ENCODE measurements around the gene PRRT4. TPM values are rescaled to one million over a fixed set of nuclear protein-coding genes. Genes with fewer than 3 reads are reported as not detected.

PRRT4 gene
- polyA plus RNA-seq, 3 donors, result 1.1 to 1.3 (median 1.2) TPM

GRCh38 chr7:128376077-128376476 is 14.6 kb upstream of the PRRT4 start:
- DNase-seq, result no peak

GRCh38 chr7:128374041-128374440 is 12.6 kb upstream of the PRRT4 start:
- DNase-seq, result no peak

- no peak for DNase-seq
Observed at GRCh38 chr7:128373606-128374005, 12.1 kb upstream of the PRRT4 start.

- no peak for DNase-seq
Observed at GRCh38 chr7:128370491-128370890, 9.0 kb upstream of the PRRT4 start.

- DNase-seq, result no peak
Observed at GRCh38 chr7:128366986-128367385, 5.5 kb upstream of the PRRT4 start.

- DNase-seq, result no peak
Observed at GRCh38 chr7:128366300-128366699, 4.8 kb upstream of the PRRT4 start.

- no peak for DNase-seq
Observed at GRCh38 chr7:128365432-128365831, 3.9 kb upstream of the PRRT4 start.

GRCh38 chr7:128364166-128364870 is 2.8 kb upstream of the PRRT4 start:
- DNase-seq, result no peak

GRCh38 chr7:128363261-128363721 is 1.8 kb upstream of the PRRT4 start:
- DNase-seq, result no peak

- no peak for DNase-seq
Observed at GRCh38 chr7:128362670-128363069, 1.2 kb upstream of the PRRT4 start.

- no peak for DNase-seq
Observed at GRCh38 chr7:128360359-128360678, 1.2 kb downstream of the PRRT4 start.

GRCh38 chr7:128359939-128360338 is 1.6 kb downstream of the PRRT4 start:
- no peak for DNase-seq

- DNase-seq, result no peak
Observed at GRCh38 chr7:128359336-128359735, 2.2 kb downstream of the PRRT4 start.

GRCh38 chr7:128358233-128358632 is 3.3 kb downstream of the PRRT4 start:
- no peak for DNase-seq

- DNase-seq, result no peak
Observed at GRCh38 chr7:128357217-128357613, 4.3 kb downstream of the PRRT4 start.

GRCh38 chr7:128356546-128357216 is 4.8 kb downstream of the PRRT4 start:
- DNase-seq, result no peak

GRCh38 chr7:128353610-128354009 is 7.9 kb downstream of the PRRT4 start:
- DNase-seq, result no peak

GRCh38 chr7:128353189-128353588 is 8.3 kb downstream of the PRRT4 start:
- DNase-seq, result no peak

- no peak for DNase-seq
Observed at GRCh38 chr7:128352636-128353035, 8.9 kb downstream of the PRRT4 start.

GRCh38 chr7:128352153-128352537 is 9.3 kb downstream of the PRRT4 start:
- DNase-seq, result peak; percentile 61

- no peak for DNase-seq
Observed at GRCh38 chr7:128351296-128352152, 10.0 kb downstream of the PRRT4 start.

GRCh38 chr7:128350708-128351295 is 10.7 kb downstream of the PRRT4 start:
- DNase-seq, result no peak

GRCh38 chr7:128349466-128349825 is 12.0 kb downstream of the PRRT4 start:
- no peak for DNase-seq

All from renal pelvis (tissue), 4 donors.